Measurements from ENCODE around the gene GDF10. TPM values are rescaled to one million over a fixed set of nuclear protein-coding genes. Genes with fewer than 3 reads are reported as not detected.

Gene GDF10
- total RNA-seq, 4 donors from 2014 or later, result 3.6 to 9.6 (median 7.3) TPM

DNA sequence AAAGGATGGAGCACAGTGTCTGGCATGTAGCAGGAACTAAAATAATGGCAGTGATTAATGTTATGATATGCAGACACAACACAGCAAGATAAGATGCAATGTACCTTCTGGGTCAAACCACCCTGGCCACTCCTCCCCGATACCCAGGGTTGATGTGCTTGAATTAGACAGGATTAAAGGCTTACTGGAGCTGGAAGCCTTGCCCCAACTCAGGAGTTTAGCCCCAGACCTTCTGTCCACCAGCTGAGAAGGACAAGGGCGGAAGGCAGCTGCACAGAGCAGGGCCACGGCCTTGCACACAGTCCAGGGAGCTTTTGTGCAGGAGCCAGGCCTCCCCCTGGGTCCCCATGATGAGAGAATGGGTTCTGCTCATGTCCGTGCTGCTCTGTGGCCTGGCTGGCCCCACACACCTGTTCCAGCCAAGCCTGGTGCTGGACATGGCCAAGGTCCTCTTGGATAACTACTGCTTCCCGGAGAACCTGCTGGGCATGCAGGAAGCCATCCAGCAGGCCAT, 48.2 kb downstream of the GDF10 start, which contains the start of gene RBP3:
Gene RBP3, plus strand, starts transcription at position 226 of the 514 bp plus-strand sequence. Its CDS starts 122 bp downstream, at position 348.
- Histone ChIP-seq H3K9me3 (no peaks in the 10 kb centered on the region), H3K27ac (no peak within 1 kb of the TSS), H3K4me3 (replicated peaks in 1 of 3) (no peak within 1 kb of the TSS), H3K4me1 (no peaks in the 10 kb centered on the region), H3K36me3 (no peaks in the 10 kb centered on the region), H3K27me3 (no peaks in the 10 kb centered on the region)
- 80 to 94% methylated on average over 3 to 5 of the region's 5 CpGs for WGBS, 2 donors
- no peak for DNase-seq
- intact Hi-C loops (cut with DNase I), result no loop called here
- TF ChIP-seq, protein P1, sequence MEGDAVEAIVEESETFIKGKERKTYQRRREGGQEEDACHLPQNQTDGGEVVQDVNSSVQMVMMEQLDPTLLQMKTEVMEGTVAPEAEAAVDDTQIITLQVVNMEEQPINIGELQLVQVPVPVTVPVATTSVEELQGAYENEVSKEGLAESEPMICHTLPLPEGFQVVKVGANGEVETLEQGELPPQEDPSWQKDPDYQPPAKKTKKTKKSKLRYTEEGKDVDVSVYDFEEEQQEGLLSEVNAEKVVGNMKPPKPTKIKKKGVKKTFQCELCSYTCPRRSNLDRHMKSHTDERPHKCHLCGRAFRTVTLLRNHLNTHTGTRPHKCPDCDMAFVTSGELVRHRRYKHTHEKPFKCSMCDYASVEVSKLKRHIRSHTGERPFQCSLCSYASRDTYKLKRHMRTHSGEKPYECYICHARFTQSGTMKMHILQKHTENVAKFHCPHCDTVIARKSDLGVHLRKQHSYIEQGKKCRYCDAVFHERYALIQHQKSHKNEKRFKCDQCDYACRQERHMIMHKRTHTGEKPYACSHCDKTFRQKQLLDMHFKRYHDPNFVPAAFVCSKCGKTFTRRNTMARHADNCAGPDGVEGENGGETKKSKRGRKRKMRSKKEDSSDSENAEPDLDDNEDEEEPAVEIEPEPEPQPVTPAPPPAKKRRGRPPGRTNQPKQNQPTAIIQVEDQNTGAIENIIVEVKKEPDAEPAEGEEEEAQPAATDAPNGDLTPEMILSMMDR (IDR thresholded peaks at IDR 0.05), result no peak
- no peak for TF ChIP-seq POLR2A (IDR thresholded peaks at IDR 0.05)

DNA sequence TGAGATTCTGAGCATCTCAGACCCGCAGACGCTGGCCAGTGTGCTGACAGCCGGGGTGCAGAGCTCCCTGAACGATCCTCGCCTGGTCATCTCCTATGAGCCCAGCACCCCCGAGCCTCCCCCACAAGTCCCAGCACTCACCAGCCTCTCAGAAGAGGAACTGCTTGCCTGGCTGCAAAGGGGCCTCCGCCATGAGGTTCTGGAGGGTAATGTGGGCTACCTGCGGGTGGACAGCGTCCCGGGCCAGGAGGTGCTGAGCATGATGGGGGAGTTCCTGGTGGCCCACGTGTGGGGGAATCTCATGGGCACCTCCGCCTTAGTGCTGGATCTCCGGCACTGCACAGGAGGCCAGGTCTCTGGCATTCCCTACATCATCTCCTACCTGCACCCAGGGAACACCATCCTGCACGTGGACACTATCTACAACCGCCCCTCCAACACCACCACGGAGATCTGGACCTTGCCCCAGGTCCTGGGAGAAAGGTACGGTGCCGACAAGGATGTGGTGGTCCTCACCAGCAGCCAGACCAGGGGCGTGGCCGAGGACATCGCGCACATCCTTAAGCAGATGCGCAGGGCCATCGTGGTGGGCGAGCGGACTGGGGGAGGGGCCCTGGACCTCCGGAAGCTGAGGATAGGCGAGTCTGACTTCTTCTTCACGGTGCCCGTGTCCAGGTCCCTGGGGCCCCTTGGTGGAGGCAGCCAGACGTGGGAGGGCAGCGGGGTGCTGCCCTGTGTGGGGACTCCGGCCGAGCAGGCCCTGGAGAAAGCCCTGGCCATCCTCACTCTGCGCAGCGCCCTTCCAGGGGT, 48.9 kb downstream of the GDF10 start:
- H3K9me3 ChIP-seq, result no peaks in the 10 kb centered on the region
- H3K27ac ChIP-seq, result no peak overlapping the region
- no peaks in the 10 kb centered on the region for H3K4me1 ChIP-seq
- no peak overlapping the region for H3K4me3 ChIP-seq (replicated peaks in 1 of 3)
- no peaks in the 10 kb centered on the region for H3K36me3 ChIP-seq
- no peak for TF ChIP-seq POLR2A (IDR thresholded peaks at IDR 0.05)
- TF ChIP-seq, protein P1 (IDR thresholded peaks at IDR 0.05), result no peak
- no peaks in the 10 kb centered on the region for H3K27me3 ChIP-seq
- intact Hi-C loops (cut with DNase I), result no loop called here
- no peak for DNase-seq
- 85 to 95% methylated on average over 27 to 28 of the region's 36 CpGs for WGBS, 2 donors

DNA sequence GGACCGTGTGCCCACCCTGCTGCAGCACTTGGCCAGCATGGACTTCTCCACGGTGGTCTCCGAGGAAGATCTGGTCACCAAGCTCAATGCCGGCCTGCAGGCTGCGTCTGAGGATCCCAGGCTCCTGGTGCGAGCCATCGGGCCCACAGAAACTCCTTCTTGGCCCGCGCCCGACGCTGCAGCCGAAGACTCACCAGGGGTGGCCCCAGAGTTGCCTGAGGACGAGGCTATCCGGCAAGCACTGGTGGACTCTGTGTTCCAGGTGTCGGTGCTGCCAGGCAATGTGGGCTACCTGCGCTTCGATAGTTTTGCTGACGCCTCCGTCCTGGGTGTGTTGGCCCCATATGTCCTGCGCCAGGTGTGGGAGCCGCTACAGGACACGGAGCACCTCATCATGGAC, 49.5 kb downstream of the GDF10 start:
- no peaks in the 10 kb centered on the region for H3K36me3 ChIP-seq
- TF ChIP-seq POLR2A (IDR thresholded peaks at IDR 0.05), result no peak
- TF ChIP-seq, protein P1 (IDR thresholded peaks at IDR 0.05), result no peak
- WGBS, 2 donors, result 97 to 98% methylated on average over 10 to 13 of the region's 22 CpGs
- H3K4me3 ChIP-seq (replicated peaks in 1 of 3), result no peak overlapping the region
- no peak for DNase-seq
- intact Hi-C loops (cut with DNase I), result no loop called here
- H3K27me3 ChIP-seq, result no peaks in the 10 kb centered on the region
- H3K27ac ChIP-seq, result no peak overlapping the region
- no peaks in the 10 kb centered on the region for H3K9me3 ChIP-seq
- no peaks in the 10 kb centered on the region for H3K4me1 ChIP-seq

DNA sequence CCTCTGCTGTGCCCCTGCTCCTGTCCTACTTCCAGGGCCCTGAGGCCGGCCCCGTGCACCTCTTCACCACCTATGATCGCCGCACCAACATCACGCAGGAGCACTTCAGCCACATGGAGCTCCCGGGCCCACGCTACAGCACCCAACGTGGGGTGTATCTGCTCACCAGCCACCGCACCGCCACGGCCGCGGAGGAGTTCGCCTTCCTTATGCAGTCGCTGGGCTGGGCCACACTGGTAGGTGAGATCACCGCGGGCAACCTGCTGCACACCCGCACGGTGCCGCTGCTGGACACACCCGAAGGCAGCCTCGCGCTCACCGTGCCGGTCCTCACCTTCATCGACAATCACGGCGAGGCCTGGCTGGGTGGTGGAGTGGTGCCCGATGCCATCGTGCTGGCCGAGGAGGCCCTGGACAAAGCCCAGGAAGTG, 50.0 kb downstream of the GDF10 start:
- no peaks in the 10 kb centered on the region for H3K27me3 ChIP-seq
- WGBS, 2 donors, result 95 to 98% methylated on average over 22 to 27 of the region's 31 CpGs
- H3K9me3 ChIP-seq, result no peaks in the 10 kb centered on the region
- intact Hi-C loops (cut with DNase I), result no loop called here
- H3K36me3 ChIP-seq, result no peaks in the 10 kb centered on the region
- H3K4me3 ChIP-seq (replicated peaks in 1 of 3), result no peak overlapping the region
- no peak overlapping the region for H3K27ac ChIP-seq
- no peak for TF ChIP-seq POLR2A (IDR thresholded peaks at IDR 0.05)
- TF ChIP-seq, protein P1 (IDR thresholded peaks at IDR 0.05), result no peak
- no peaks in the 10 kb centered on the region for H3K4me1 ChIP-seq
- no peak for DNase-seq
